K562 (cell line): ENCODE data around the gene AGK. TPM values are rescaled to one million over a fixed set of nuclear protein-coding genes. Genes with fewer than 3 reads are reported as not detected.

Experiments used
- ATAC-seq: fragments of 200-7000 bp; cut with Tn5 transposase; 3 replicates; pipeline ENCODE4 v1.9.1; 2020; ENCODE audit warnings: moderate library complexity
- BruUV-seq: library from RNA; stranded (reverse); fragments of 400-500 nt; replicated peaks from 2 replicates; lab custom pipeline; 2021; lab: Mats Ljungman, UMichigan
- CTCF ChIA-PET: fragments of 300-600 bp; formaldehyde crosslinking; extraction: SDS; loops from one replicate; lab custom pipeline; 2021; ENCODE audit warnings: low intra/inter-chr PET ratio; lab: Yijun Ruan, JAX
- POLR2A ChIA-PET: fragments of 300-600, 350-650 bp; sonication (Branson Sonifier 250); formaldehyde crosslinking; extraction: SDS; loops from one replicate; lab custom pipeline; 2021; ENCODE audit warnings: antibody characterized with exemption, inconsistent platforms; lab: Yijun Ruan, JAX
- DNase-seq, 4 experiments: peaks; one replicate each; pipeline versions ENCODE4 v3.0.0 to v3.0.0-alpha.2; 2011 to 2018; ENCODE audit warnings: low spot score in 3 of 4, mixed read lengths in 3 of 4; ENCODE audit errors: extremely low read depth in 1 of 4
- FAIRE-seq: peaks from 2 replicates; lab custom pipeline; 2011; peaks lifted over from hg19 to GRCh38; lab: Jason Lieb, UNC
- H2AFZ ChIP-seq: 2 replicates; pipeline ENCODE4 v1.6.0; 2011; ENCODE audit warnings: low read depth, low read length, control low read depth, inconsistent platforms
- H3K27ac ChIP-seq: fragments of 200-600 bp; 3 replicates; pipeline ENCODE4 v1.8.0; 2011; ENCODE audit warnings: low read depth, mild to moderate bottlenecking, control low read depth, inconsistent platforms, low read length, moderate library complexity, mixed read lengths; ENCODE audit errors: extremely low read depth
- H3K27me3 ChIP-seq, 2 experiments: fragments of 300-600 bp in 1 of 2; 2 replicates in 1 of 2; 3 replicates in 1 of 2; pipeline versions ENCODE4 v1.6.0 to v1.8.0; 2011; ENCODE audit warnings: inconsistent platforms in 2 of 2, low read length in 2 of 2, mild to moderate bottlenecking in 1 of 2, mixed read lengths in 1 of 2, moderate library complexity in 1 of 2; ENCODE audit not compliant: control insufficient read depth in 2 of 2, insufficient read depth in 2 of 2
- H3K36me3 ChIP-seq: fragments of 300-600 bp; 3 replicates; pipeline ENCODE4 v1.8.0; 2011; ENCODE audit warnings: mild to moderate bottlenecking, low read length, inconsistent platforms; ENCODE audit not compliant: control insufficient read depth, insufficient read depth
- H3K4me1 ChIP-seq, 2 experiments: fragments of 200-600 bp in 1 of 2; replicated peaks in 1 of 2; 2 replicates in 1 of 2; 3 replicates in 1 of 2; pipeline versions ENCODE4 v1.5.1 to v1.8.0; 2011; ENCODE audit warnings: inconsistent platforms in 2 of 2, low read length in 2 of 2, mild to moderate bottlenecking in 1 of 2, mixed read lengths in 1 of 2, moderate library complexity in 1 of 2; ENCODE audit not compliant: control insufficient read depth in 2 of 2, insufficient read depth in 2 of 2
- H3K4me2 ChIP-seq: 2 replicates; pipeline ENCODE4 v1.6.1; 2011; ENCODE audit warnings: low read length, control low read depth, inconsistent platforms, mixed read lengths; ENCODE audit not compliant: insufficient read depth
- H3K4me3 ChIP-seq: fragments of 200-600 bp; sonication (generic), shearing (Covaris generic); 2 replicates; pipeline ENCODE4 v1.5.1; 2016; ENCODE audit warnings: control low read depth, inconsistent platforms
- H3K79me2 ChIP-seq: fragments of 200-600 bp; 3 replicates; pipeline ENCODE4 v1.8.0; 2011; ENCODE audit warnings: low read length, inconsistent platforms; ENCODE audit not compliant: control insufficient read depth, insufficient read depth
- H3K9ac ChIP-seq, 2 experiments: 2 replicates each; pipeline versions ENCODE4 v1.6.0 to v1.6.1; 2011; ENCODE audit warnings: low read depth in 2 of 2, low read length in 2 of 2, control low read depth in 1 of 2, inconsistent platforms in 1 of 2, mild to moderate bottlenecking in 1 of 2, mixed read lengths in 1 of 2; ENCODE audit not compliant: insufficient read depth in 1 of 2
- H3K9me1 ChIP-seq: one replicate; pipeline ENCODE4 v1.6.0; 2011; ENCODE audit warnings: inconsistent platforms, mild to moderate bottlenecking, low read length, moderate library complexity; ENCODE audit not compliant: control insufficient read depth, insufficient read depth
- H3K9me3 ChIP-seq: replicated peaks from 2 replicates; pipeline ENCODE4 v1.5.1; 2011; ENCODE audit warnings: low read depth, low read length, inconsistent platforms; ENCODE audit not compliant: control insufficient read depth, insufficient read depth
- H4K20me1 ChIP-seq: replicated peaks from 2 replicates; pipeline ENCODE4 v1.6.1; 2011; ENCODE audit warnings: low read length, inconsistent platforms, mixed read lengths; ENCODE audit not compliant: control insufficient read depth, insufficient read depth
- BMI1 ChIP-seq: fragments of 150-350 bp; IDR thresholded peaks from 2 replicates; pipeline ENCODE4 v1.6.1; 2014; ENCODE audit warnings: low read length
- CTCF ChIP-seq, 3 experiments: IDR thresholded peaks in 2 of 3; conservative IDR thresholded peaks in 1 of 3; 2 replicates each; pipeline ENCODE4 v1.5.1; 2011 to 2012; ENCODE audit warnings: low read length in 3 of 3, mild to moderate bottlenecking in 3 of 3, control low read depth in 2 of 3, improper control_type of control experiment in 1 of 3, inconsistent platforms in 1 of 3, low read depth in 1 of 3, mixed read lengths in 1 of 3, moderate library complexity in 1 of 3; ENCODE audit not compliant: insufficient read depth in 2 of 3
- JUND ChIP-seq, 2 experiments: IDR thresholded peaks; 2 replicates in 1 of 2; 3 replicates in 1 of 2; pipeline ENCODE4 v1.6.1; 2011; ENCODE audit warnings: borderline replicate concordance in 2 of 2, low read depth in 2 of 2, low read length in 2 of 2, improper control_type of control experiment in 1 of 2, missing biosample characterization in 1 of 2, missing genetic modification characterization in 1 of 2, missing genetic modification reagents in 1 of 2
- MXD1 ChIP-seq: fragments of 250-450 bp; sonication (Bioruptor Pico); IDR thresholded peaks from 2 replicates; pipeline ENCODE4 v1.8.0; 2021; ENCODE audit warnings: borderline replicate concordance, mild to moderate bottlenecking, moderate library complexity; ENCODE audit not compliant: poor library complexity, severe bottlenecking
- NFATC3 ChIP-seq: fragments of 450-650 bp; IDR thresholded peaks from 2 replicates; pipeline ENCODE4 v1.6.1; 2017; ENCODE audit warnings: mild to moderate bottlenecking
- NUFIP1 ChIP-seq: fragments of 450-650 bp; IDR thresholded peaks from 2 replicates; pipeline ENCODE4 v1.6.1; 2018; ENCODE audit not compliant: partially characterized antibody
- RAD21 ChIP-seq, 2 experiments: fragments of 250-450 bp in 1 of 2; fragments of 450-650 bp in 1 of 2; sonication (Bioruptor Pico) in 1 of 2; formaldehyde crosslinking in 1 of 2; IDR thresholded peaks in 1 of 2; conservative IDR thresholded peaks in 1 of 2; 2 replicates each; pipeline versions ENCODE4 v1.4.0 to v1.8.0; 2020 to 2022; ENCODE audit warnings: mild to moderate bottlenecking in 2 of 2, moderate library complexity in 1 of 2
- TAF7 ChIP-seq: fragments of 450-650 bp; IDR thresholded peaks from 2 replicates; pipeline ENCODE4 v1.6.1; 2016; ENCODE audit warnings: missing genetic modification characterization, missing compliant biosample characterization
- TRIM25 ChIP-seq: fragments of 450-650 bp; IDR thresholded peaks from 2 replicates; pipeline ENCODE4 v1.7.0; 2016; ENCODE audit warnings: borderline replicate concordance
- ZMIZ1 ChIP-seq, 2 experiments: fragments of 150-350 bp in 1 of 2; IDR thresholded peaks; 2 replicates each; pipeline ENCODE4 v1.6.1; 2012 to 2016; ENCODE audit warnings: low read depth in 2 of 2, low read length in 2 of 2, mild to moderate bottlenecking in 1 of 2, moderate library complexity in 1 of 2
- WGBS: fragments of 100-300 bp; shearing (Covaris generic); methylation state at CpG from one replicate; pipeline ENCODE4 v1.1.6; 2016; ENCODE audit warnings: low coverage, mixed read lengths; ENCODE audit not compliant: insufficient coverage; ENCODE audit errors: missing lambda C conversion rate; 5-methylcytosine and 5-hydroxymethylcytosine counted together
- in situ Hi-C: fragments of 300-500 bp; cut with MboI; formaldehyde crosslinking; loops from 4 replicates; pipeline ENCODE4 v1.15.0; 2018; ENCODE audit warnings: inconsistent platforms, mixed read lengths
- intact Hi-C: fragments of 100-400 bp; cut with micrococcal nuclease; formaldehyde crosslinking; loops from 2 replicates; pipeline ENCODE4 v1.14.2; 2022
- polyA plus RNA-seq, 8 experiments: library from polyadenylated mRNA; depleted of rRNA in 4 of 8; stranded (reverse) in 5 of 8; unstranded in 3 of 8; fragments of >200 nt; fragmentation: Nextera tagmentation in 2 of 8; fragmentation: Illumina TruSeq in 1 of 8; extraction: Ambion mirVana in 2 of 8; extraction: Trizol in 1 of 8; gene quantifications; 2 replicates each; pipeline versions ENCODE4 v1.2.1 to v1.2.3, GENCODE V29; 2011 to 2014; ENCODE audit warnings: inconsistent platforms in 1 of 8, missing spikeins in 1 of 8
- total RNA-seq, 7 experiments: library from RNA; depleted of rRNA in 6 of 7; stranded (reverse); fragments of >200 nt in 6 of 7; fragmentation: Illumina TruSeq in 2 of 7; extraction: Trizol in 2 of 7; gene quantifications; 2 replicates each; pipeline versions ENCODE4 v1.2.1 to v1.2.3, GENCODE V29; 2011 to 2021; ENCODE audit warnings: low replicate concordance in 1 of 7

The AGK gene
- total and polyA plus RNA-seq, 9 of the 15 experiments (the other 6 are each of a cell fraction or from before 2014, with no cell fraction given), result 50.7 to 128 (median 71.8) TPM

- H3K27ac ChIP-seq, result no peak overlapping the region
- no peaks in the 10 kb centered on the region for H3K9me1 ChIP-seq
- H4K20me1 ChIP-seq, result no peaks in the 10 kb centered on the region
- in situ Hi-C loops (loop anchor here (25.0 kb wide), 1 partner anchor 721 kb away; no protein-coding TSS in a partner anchor), intact Hi-C loops (loop anchor here (1.0 to 10.0 kb wide), 6 partner anchors 117 to 1016 kb away; partner anchors contain the start of genes ADCK2 and TMEM178B)
- BruUV-seq, result no TSS peak
- no peak overlapping the region for H3K4me3 ChIP-seq
- ATAC-seq (peak; percentile 96), DNase-seq (peak; percentile 79 to 83 (median 81)), FAIRE-seq (peak; percentile 87)
- H3K9me3 ChIP-seq, result no peaks in the 10 kb centered on the region
- peaks cover 10% of the 10 kb centered on the region in 2 experiments for H3K27me3 ChIP-seq
- CTCF ChIA-PET, result interaction anchor here (0.6 kb wide), 1 partner anchor 117 kb away, joined by 3 read pairs; no protein-coding TSS in a partner anchor
- no peaks in the 10 kb centered on the region for H3K79me2 ChIP-seq
- H3K4me1 ChIP-seq, result no peaks in the 10 kb centered on the region
- no peak overlapping the region for H3K4me2 ChIP-seq
- H3K9ac ChIP-seq, result no peak overlapping the region
- WGBS, result 6% methylated on average over 11 of the region's 11 CpGs
- H3K36me3 ChIP-seq, result no peaks in the 10 kb centered on the region
- H2AFZ ChIP-seq, result peak overlapping the region; percentile 73; the same call in 1 of the 2 replicates
- POLR2A ChIA-PET, result interaction anchor here (0.8 kb wide), 1 partner anchor 79 kb away, joined by 3 read pairs; no protein-coding TSS in a partner anchor
- peak; percentile 41; the same call in 1 of the 2 replicates for TF ChIP-seq JUND (IDR thresholded peaks at IDR 0.05; ENCODE audit: borderline replicate concordance, low read depth, low read length)
- TF ChIP-seq JUND (tag; IDR thresholded peaks at IDR 0.05; ENCODE audit: borderline replicate concordance, low read depth, low read length), result no peak
- TF ChIP-seq NUFIP1, result no peak
- TF ChIP-seq RAD21 (CRISPR knock-in tag; conservative IDR thresholded peaks at IDR 0.05 in 1 of 2, IDR thresholded peaks at IDR 0.05 in 1 of 2), result peak; percentile 82 to 91
- TF ChIP-seq MXD1 (CRISPR knock-in tag), result no peak
- TF ChIP-seq NFATC3, result no peak
- 0 out of 2 replicates have a peak, but pooled peaks have one; percentile 26 for TF ChIP-seq BMI1
- no peak for TF ChIP-seq ZMIZ1 (IDR thresholded peaks at IDR 0.05; ENCODE audit: low read depth in 2 of 2, low read length in 2 of 2)
- no peak for TF ChIP-seq TAF7 (tag)
- TF ChIP-seq TRIM25, result no peak
- peak; percentile 90 to 97 (median 97) for TF ChIP-seq CTCF (IDR thresholded peaks at IDR 0.05 in 2 of 3, conservative IDR thresholded peaks at IDR 0.05 in 1 of 3; ENCODE audit: insufficient read depth in 2 of 3, low read depth in 1 of 3, low read length in 3 of 3)
These were observed 17.9 kb upstream of the AGK start for GRCh38 chr7:141533149-141533949.
